K562 (cell line): Measurements from ENCODE around the gene ZSWIM8. TPM values are rescaled to one million over a fixed set of nuclear protein-coding genes. Genes with fewer than 3 reads are reported as not detected.
"Not testable (repeated sequence)": the region's sequence is repeated elsewhere in the genome, so short reads cannot be mapped to it uniquely, and the experiment has no call there.

Source experiments
- ATAC-seq: fragments of 200-7000 bp; cut with Tn5 transposase; 3 replicates; pipeline ENCODE4 v1.9.1; 2020; ENCODE audit warnings: moderate library complexity
- BruUV-seq: library from RNA; stranded (reverse); fragments of 400-500 nt; replicated peaks from 2 replicates; lab custom pipeline; 2021; lab: Mats Ljungman, UMichigan
- CTCF ChIA-PET: fragments of 300-600 bp; formaldehyde crosslinking; extraction: SDS; loops from one replicate; lab custom pipeline; 2021; ENCODE audit warnings: low intra/inter-chr PET ratio; lab: Yijun Ruan, JAX
- POLR2A ChIA-PET: fragments of 300-600, 350-650 bp; sonication (Branson Sonifier 250); formaldehyde crosslinking; extraction: SDS; loops from one replicate; lab custom pipeline; 2021; ENCODE audit warnings: antibody characterized with exemption, inconsistent platforms; lab: Yijun Ruan, JAX
- DNase-seq, 4 experiments: peaks; one replicate each; pipeline versions ENCODE4 v3.0.0 to v3.0.0-alpha.2; 2011 to 2018; ENCODE audit warnings: low spot score in 3 of 4, mixed read lengths in 3 of 4; ENCODE audit errors: extremely low read depth in 1 of 4
- FAIRE-seq: peaks from 2 replicates; lab custom pipeline; 2011; peaks lifted over from hg19 to GRCh38; lab: Jason Lieb, UNC
- H2AFZ ChIP-seq: 2 replicates; pipeline ENCODE4 v1.6.0; 2011; ENCODE audit warnings: low read depth, low read length, control low read depth, inconsistent platforms
- H3K27ac ChIP-seq: fragments of 200-600 bp; 3 replicates; pipeline ENCODE4 v1.8.0; 2011; ENCODE audit warnings: low read depth, mild to moderate bottlenecking, control low read depth, inconsistent platforms, low read length, moderate library complexity, mixed read lengths; ENCODE audit errors: extremely low read depth
- H3K27me3 ChIP-seq, 2 experiments: fragments of 300-600 bp in 1 of 2; 2 replicates in 1 of 2; 3 replicates in 1 of 2; pipeline versions ENCODE4 v1.6.0 to v1.8.0; 2011; ENCODE audit warnings: inconsistent platforms in 2 of 2, low read length in 2 of 2, mild to moderate bottlenecking in 1 of 2, mixed read lengths in 1 of 2, moderate library complexity in 1 of 2; ENCODE audit not compliant: control insufficient read depth in 2 of 2, insufficient read depth in 2 of 2
- H3K36me3 ChIP-seq: fragments of 300-600 bp; 3 replicates; pipeline ENCODE4 v1.8.0; 2011; ENCODE audit warnings: mild to moderate bottlenecking, low read length, inconsistent platforms; ENCODE audit not compliant: control insufficient read depth, insufficient read depth
- H3K4me1 ChIP-seq, 2 experiments: fragments of 200-600 bp in 1 of 2; replicated peaks in 1 of 2; 2 replicates in 1 of 2; 3 replicates in 1 of 2; pipeline versions ENCODE4 v1.5.1 to v1.8.0; 2011; ENCODE audit warnings: inconsistent platforms in 2 of 2, low read length in 2 of 2, mild to moderate bottlenecking in 1 of 2, mixed read lengths in 1 of 2, moderate library complexity in 1 of 2; ENCODE audit not compliant: control insufficient read depth in 2 of 2, insufficient read depth in 2 of 2
- H3K4me2 ChIP-seq: 2 replicates; pipeline ENCODE4 v1.6.1; 2011; ENCODE audit warnings: low read length, control low read depth, inconsistent platforms, mixed read lengths; ENCODE audit not compliant: insufficient read depth
- H3K4me3 ChIP-seq: fragments of 200-600 bp; sonication (generic), shearing (Covaris generic); 2 replicates; pipeline ENCODE4 v1.5.1; 2016; ENCODE audit warnings: control low read depth, inconsistent platforms
- H3K79me2 ChIP-seq: fragments of 200-600 bp; 3 replicates; pipeline ENCODE4 v1.8.0; 2011; ENCODE audit warnings: low read length, inconsistent platforms; ENCODE audit not compliant: control insufficient read depth, insufficient read depth
- H3K9ac ChIP-seq, 2 experiments: 2 replicates each; pipeline versions ENCODE4 v1.6.0 to v1.6.1; 2011; ENCODE audit warnings: low read depth in 2 of 2, low read length in 2 of 2, control low read depth in 1 of 2, inconsistent platforms in 1 of 2, mild to moderate bottlenecking in 1 of 2, mixed read lengths in 1 of 2; ENCODE audit not compliant: insufficient read depth in 1 of 2
- H3K9me1 ChIP-seq: one replicate; pipeline ENCODE4 v1.6.0; 2011; ENCODE audit warnings: inconsistent platforms, mild to moderate bottlenecking, low read length, moderate library complexity; ENCODE audit not compliant: control insufficient read depth, insufficient read depth
- H3K9me3 ChIP-seq: replicated peaks from 2 replicates; pipeline ENCODE4 v1.5.1; 2011; ENCODE audit warnings: low read depth, low read length, inconsistent platforms; ENCODE audit not compliant: control insufficient read depth, insufficient read depth
- H4K20me1 ChIP-seq: replicated peaks from 2 replicates; pipeline ENCODE4 v1.6.1; 2011; ENCODE audit warnings: low read length, inconsistent platforms, mixed read lengths; ENCODE audit not compliant: control insufficient read depth, insufficient read depth
- E2F3 ChIP-seq: fragments of 250-450 bp; sonication (Bioruptor Pico); IDR thresholded peaks from 2 replicates; pipeline ENCODE4 v1.4.0; 2020; ENCODE audit warnings: mild to moderate bottlenecking
- ETS1 ChIP-seq: conservative IDR thresholded peaks from 2 replicates; pipeline ENCODE4 v1.6.1; 2011; ENCODE audit warnings: low read depth, mild to moderate bottlenecking, low read length; ENCODE audit not compliant: control insufficient read depth
- POLR2G ChIP-seq: fragments of 200-400 bp; formaldehyde crosslinking; IDR thresholded peaks from 2 replicates; pipeline ENCODE4 v1.6.1; 2017; ENCODE audit warnings: low read depth, mild to moderate bottlenecking, antibody characterized with exemption, low read length, moderate library complexity
- SMC3 ChIP-seq: conservative IDR thresholded peaks from 2 replicates; pipeline ENCODE4 v1.6.1; 2011; ENCODE audit warnings: low read depth, low read length, improper control_type of control experiment; ENCODE audit not compliant: insufficient read depth
- SUPT5H ChIP-seq: fragments of 450-650 bp; IDR thresholded peaks from 2 replicates; pipeline ENCODE4 v1.6.1; 2016
- TBP ChIP-seq: optimal IDR thresholded peaks from 2 replicates; pipeline ENCODE3; 2011; ENCODE audit warnings: low read depth, low read length, improper control_type of control experiment
- TEAD4 ChIP-seq, 2 experiments: sonication (generic) in 1 of 2; formaldehyde crosslinking in 1 of 2; IDR thresholded peaks; 2 replicates each; pipeline versions ENCODE4 v1.6.1 to v1.8.0; 2012 to 2022; ENCODE audit warnings: borderline replicate concordance in 1 of 2, inconsistent platforms in 1 of 2, low read length in 1 of 2, mild to moderate bottlenecking in 1 of 2, missing genetic modification reagents in 1 of 2
- ZNF197 ChIP-seq: fragments of 200-800 bp; sonication (Bioruptor generic); IDR thresholded peaks from 2 replicates; pipeline ENCODE4 v1.6.1; 2016; ENCODE audit warnings: low read depth, missing genetic modification characterization, missing compliant biosample characterization
- WGBS: fragments of 100-300 bp; shearing (Covaris generic); methylation state at CpG from one replicate; pipeline ENCODE4 v1.1.6; 2016; ENCODE audit warnings: low coverage, mixed read lengths; ENCODE audit not compliant: insufficient coverage; ENCODE audit errors: missing lambda C conversion rate; 5-methylcytosine and 5-hydroxymethylcytosine counted together
- in situ Hi-C: fragments of 300-500 bp; cut with MboI; formaldehyde crosslinking; loops from 4 replicates; pipeline ENCODE4 v1.15.0; 2018; ENCODE audit warnings: inconsistent platforms, mixed read lengths
- intact Hi-C: fragments of 100-400 bp; cut with micrococcal nuclease; formaldehyde crosslinking; loops from 2 replicates; pipeline ENCODE4 v1.14.2; 2022
- polyA plus RNA-seq, 8 experiments: library from polyadenylated mRNA; depleted of rRNA in 4 of 8; stranded (reverse) in 5 of 8; unstranded in 3 of 8; fragments of >200 nt; fragmentation: Nextera tagmentation in 2 of 8; fragmentation: Illumina TruSeq in 1 of 8; extraction: Ambion mirVana in 2 of 8; extraction: Trizol in 1 of 8; gene quantifications; 2 replicates each; pipeline versions ENCODE4 v1.2.1 to v1.2.3, GENCODE V29; 2011 to 2014; ENCODE audit warnings: inconsistent platforms in 1 of 8, missing spikeins in 1 of 8
- total RNA-seq, 7 experiments: library from RNA; depleted of rRNA in 6 of 7; stranded (reverse); fragments of >200 nt in 6 of 7; fragmentation: Illumina TruSeq in 2 of 7; extraction: Trizol in 2 of 7; gene quantifications; 2 replicates each; pipeline versions ENCODE4 v1.2.1 to v1.2.3, GENCODE V29; 2011 to 2021; ENCODE audit warnings: low replicate concordance in 1 of 7

Gene ZSWIM8
- total and polyA plus RNA-seq, 9 of the 15 experiments (the other 6 are each of a cell fraction or from before 2014, with no cell fraction given) = 5.6 to 47.8 (median 26.7) TPM

GRCh38 chr10:73785211-73785720, at the start of gene ZSWIM8 (continued):
- TF ChIP-seq ETS1 (peak; percentile 96), TEAD4 (IDR thresholded peaks at IDR 0.05; ENCODE audit: low read length) (no peak; the same call in 1 of the 2 replicates), TEAD4 (CRISPR knock-in tag; IDR thresholded peaks at IDR 0.05; ENCODE audit: borderline replicate concordance) (no peak), ZNF197 (CRISPR knock-in tag) (peak; percentile 85; the same call in 1 of the 2 replicates), TBP (peak; percentile 64), SMC3 (no peak), E2F3 (CRISPR knock-in tag) (peak; percentile 18; the same call in 1 of the 2 replicates)

- 90% methylated on average over 15 of the region's 18 CpGs for WGBS
- H3K27ac ChIP-seq, DNase-seq, BruUV-seq, H3K9ac ChIP-seq, H3K4me3 ChIP-seq, FAIRE-seq, ATAC-seq, H3K9me1 ChIP-seq, H3K27me3 ChIP-seq, in situ Hi-C loops, H3K9me3 ChIP-seq, H4K20me1 ChIP-seq, H3K4me2 ChIP-seq, H2AFZ ChIP-seq, CTCF ChIA-PET: not testable (repeated sequence)
- peaks cover 5 to 17% of the 10 kb centered on the region in 2 experiments; a peak in 3 of 5 replicates for H3K4me1 ChIP-seq
- intact Hi-C loops = loop anchor here (5.0 kb wide), 1 partner anchor 88 kb away; no protein-coding TSS in a partner anchor
- TF ChIP-seq SUPT5H (peak; percentile 0; the same call in 1 of the 2 replicates), POLR2G (peak; percentile 46; the same call in 1 of the 2 replicates)
- peaks cover 31% of the 10 kb centered on the region for H3K36me3 ChIP-seq
- POLR2A ChIA-PET = interaction anchor here (6.3 kb wide), 1 partner anchor 8 kb away, joined by 118 read pairs; no protein-coding TSS in a partner anchor
- H3K79me2 ChIP-seq = peaks cover 42% of the 10 kb centered on the region
These were observed 44.7 kb upstream of the ZSWIM8 start for GRCh38 chr10:73740501-73741254.
